OCI-LY1 (cell line): Measurements from ENCODE around the gene CHEK2.

ENCODE experiments used
- EZH2 ChIP-seq: fragments of 200-600 bp; sonication (generic), shearing (Covaris generic); IDR thresholded peaks from 2 replicates; pipeline ENCODE4 v1.8.0; 2017; ENCODE audit warnings: borderline replicate concordance, mixed run types, mild to moderate bottlenecking, antibody characterized with exemption, low read length, moderate library complexity, mixed read lengths
- TF ChIP-seq, protein P1 (sequence below): fragments of 200-600 bp; sonication (generic), shearing (Covaris generic); IDR thresholded peaks from 2 replicates; pipeline ENCODE4 v1.5.1; 2017; ENCODE audit warnings: mild to moderate bottlenecking, antibody characterized with exemption, low read length, moderate library complexity, mixed read lengths

DNA sequence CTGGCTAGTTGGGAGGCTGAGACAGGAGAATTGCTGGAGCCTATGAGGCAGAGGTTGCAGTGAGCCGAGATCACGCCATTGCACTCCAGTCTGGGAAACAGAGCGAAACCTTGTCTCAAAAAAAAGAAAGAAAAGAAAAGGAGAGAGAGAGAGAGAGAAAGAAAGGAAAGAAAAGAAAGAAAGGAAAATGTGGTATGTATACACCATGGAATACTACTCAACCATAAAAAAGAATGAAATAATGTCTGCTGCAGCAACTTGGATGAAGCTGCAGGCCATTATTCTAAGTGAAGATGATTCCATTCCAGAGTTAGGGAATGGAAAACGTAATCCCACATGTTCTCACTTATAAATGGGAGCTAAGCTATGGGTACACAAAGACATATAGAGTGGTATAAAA is 92.8 kb downstream of the CHEK2 start:
- TF ChIP-seq, protein P1, sequence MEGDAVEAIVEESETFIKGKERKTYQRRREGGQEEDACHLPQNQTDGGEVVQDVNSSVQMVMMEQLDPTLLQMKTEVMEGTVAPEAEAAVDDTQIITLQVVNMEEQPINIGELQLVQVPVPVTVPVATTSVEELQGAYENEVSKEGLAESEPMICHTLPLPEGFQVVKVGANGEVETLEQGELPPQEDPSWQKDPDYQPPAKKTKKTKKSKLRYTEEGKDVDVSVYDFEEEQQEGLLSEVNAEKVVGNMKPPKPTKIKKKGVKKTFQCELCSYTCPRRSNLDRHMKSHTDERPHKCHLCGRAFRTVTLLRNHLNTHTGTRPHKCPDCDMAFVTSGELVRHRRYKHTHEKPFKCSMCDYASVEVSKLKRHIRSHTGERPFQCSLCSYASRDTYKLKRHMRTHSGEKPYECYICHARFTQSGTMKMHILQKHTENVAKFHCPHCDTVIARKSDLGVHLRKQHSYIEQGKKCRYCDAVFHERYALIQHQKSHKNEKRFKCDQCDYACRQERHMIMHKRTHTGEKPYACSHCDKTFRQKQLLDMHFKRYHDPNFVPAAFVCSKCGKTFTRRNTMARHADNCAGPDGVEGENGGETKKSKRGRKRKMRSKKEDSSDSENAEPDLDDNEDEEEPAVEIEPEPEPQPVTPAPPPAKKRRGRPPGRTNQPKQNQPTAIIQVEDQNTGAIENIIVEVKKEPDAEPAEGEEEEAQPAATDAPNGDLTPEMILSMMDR, result no peak
- TF ChIP-seq EZH2, result no peak
